VCaP (cell line): ENCODE results near the gene FLOT2.

Source experiments
- H3K27ac ChIP-seq: fragments of 450-650 bp; 2 replicates; pipeline ENCODE4 v1.5.1; 2017
- TF ChIP-seq, protein P1 (sequence below): fragments of 450-650 bp; conservative IDR thresholded peaks from 2 replicates; pipeline ENCODE4 v1.5.1; 2017; ENCODE audit warnings: mild to moderate bottlenecking, moderate library complexity

FLOT2 gene

DNA sequence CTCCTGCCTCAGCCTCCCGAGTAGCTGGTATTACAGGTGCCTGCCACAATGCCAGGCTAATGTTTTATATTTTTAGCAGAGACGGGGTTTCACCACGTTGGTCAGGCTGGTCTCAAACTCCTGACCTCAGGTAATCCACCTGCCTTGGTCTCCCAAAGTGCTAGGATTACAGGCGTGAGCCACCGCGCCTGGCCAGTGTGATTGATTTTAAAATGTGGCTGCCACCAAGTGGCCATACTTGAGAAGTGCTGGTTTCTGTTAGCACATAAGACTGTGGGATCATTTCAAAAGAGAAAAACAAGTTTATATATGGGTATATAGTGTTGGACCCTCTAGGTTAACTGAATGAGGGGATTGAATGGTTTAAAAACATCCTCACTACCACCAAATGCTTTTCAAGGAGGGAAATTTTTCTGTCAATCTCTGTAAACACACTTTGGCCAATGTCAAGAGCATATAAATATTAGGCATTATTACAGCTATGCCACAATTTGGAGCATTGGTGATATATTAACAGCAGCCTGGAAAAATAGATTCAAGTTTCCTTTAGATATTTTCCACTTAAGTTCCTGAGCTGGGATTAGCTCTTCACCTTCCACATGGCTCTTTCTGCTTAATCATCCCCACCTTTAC is 18.9 kb upstream of the FLOT2 start:
- peak overlapping the region; percentile 33; the same call in 1 of the 2 replicates for H3K27ac ChIP-seq
- TF ChIP-seq, protein P1, sequence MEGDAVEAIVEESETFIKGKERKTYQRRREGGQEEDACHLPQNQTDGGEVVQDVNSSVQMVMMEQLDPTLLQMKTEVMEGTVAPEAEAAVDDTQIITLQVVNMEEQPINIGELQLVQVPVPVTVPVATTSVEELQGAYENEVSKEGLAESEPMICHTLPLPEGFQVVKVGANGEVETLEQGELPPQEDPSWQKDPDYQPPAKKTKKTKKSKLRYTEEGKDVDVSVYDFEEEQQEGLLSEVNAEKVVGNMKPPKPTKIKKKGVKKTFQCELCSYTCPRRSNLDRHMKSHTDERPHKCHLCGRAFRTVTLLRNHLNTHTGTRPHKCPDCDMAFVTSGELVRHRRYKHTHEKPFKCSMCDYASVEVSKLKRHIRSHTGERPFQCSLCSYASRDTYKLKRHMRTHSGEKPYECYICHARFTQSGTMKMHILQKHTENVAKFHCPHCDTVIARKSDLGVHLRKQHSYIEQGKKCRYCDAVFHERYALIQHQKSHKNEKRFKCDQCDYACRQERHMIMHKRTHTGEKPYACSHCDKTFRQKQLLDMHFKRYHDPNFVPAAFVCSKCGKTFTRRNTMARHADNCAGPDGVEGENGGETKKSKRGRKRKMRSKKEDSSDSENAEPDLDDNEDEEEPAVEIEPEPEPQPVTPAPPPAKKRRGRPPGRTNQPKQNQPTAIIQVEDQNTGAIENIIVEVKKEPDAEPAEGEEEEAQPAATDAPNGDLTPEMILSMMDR: peak; percentile 95

GRCh38 chr17:28912938-28913333 is 15.4 kb upstream of the FLOT2 start:
- TF ChIP-seq, protein P1: no peak
- peak overlapping the region; percentile 2; the same call in 1 of the 2 replicates for H3K27ac ChIP-seq

DNA sequence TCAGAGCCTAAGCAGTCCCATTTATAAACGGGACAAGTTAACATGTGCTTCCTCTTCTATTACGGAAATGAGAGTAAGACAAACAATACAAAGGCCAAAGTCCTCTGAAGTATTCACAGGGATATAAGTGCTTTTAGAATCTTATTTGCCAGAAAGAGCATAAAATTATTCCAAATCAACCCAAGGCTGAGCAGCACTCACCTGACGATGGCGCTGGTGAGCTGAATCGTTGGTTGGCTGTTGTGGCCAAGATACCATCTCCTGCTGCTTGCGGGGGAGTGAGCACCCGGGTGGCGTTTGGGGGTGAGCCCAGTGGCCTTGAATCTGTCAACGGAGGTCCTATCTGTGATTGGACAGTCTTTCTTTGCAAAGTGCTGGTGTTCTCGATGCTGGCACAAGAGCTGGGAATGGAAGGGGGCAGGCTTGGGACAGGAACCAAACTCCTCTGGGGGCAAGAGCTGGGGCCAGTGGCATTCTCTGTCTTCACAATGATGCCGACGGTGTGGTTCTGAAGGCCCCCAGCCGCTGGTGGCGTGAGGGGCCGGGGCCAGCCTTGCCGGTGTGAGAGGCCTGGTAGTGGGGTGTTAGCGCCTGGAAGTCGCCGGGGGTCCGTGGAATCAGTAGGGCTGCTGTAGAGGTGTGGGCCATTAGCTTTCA is 14.9 kb upstream of the FLOT2 start:
- TF ChIP-seq, protein P1: peak; percentile 47
- H3K27ac ChIP-seq: peak overlapping the region; percentile 2; the same call in 1 of the 2 replicates

- H3K27ac ChIP-seq: no peak overlapping the region; the same call in 1 of the 2 replicates
- TF ChIP-seq, protein P1: no peak
These were observed 14.0 kb upstream of the FLOT2 start for GRCh38 chr17:28911411-28912045.

DNA sequence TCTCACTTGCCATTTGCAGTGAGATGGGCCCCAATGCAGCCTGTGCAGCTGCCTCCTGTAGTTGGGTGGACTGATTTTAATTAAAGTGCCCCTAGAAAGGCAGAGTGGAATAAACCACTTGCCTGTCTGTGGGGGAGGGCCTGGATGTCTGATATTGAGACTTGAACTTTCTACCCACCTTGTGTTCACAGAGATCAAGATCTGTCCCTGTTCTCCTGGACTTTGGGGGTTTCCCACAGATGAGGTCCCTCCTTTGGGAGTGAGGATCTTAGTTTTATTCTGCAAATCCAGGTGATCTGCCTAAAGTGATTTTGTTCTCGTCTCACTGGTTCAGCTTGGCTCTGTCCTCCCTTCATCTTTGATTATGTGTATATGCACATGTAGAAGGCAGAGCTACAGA is 13.0 kb upstream of the FLOT2 start:
- no peak overlapping the region for H3K27ac ChIP-seq
- TF ChIP-seq, protein P1: no peak

- peak overlapping the region; percentile 17 for H3K27ac ChIP-seq
These were observed 11.2 kb upstream of the FLOT2 start for GRCh38 chr17:28908640-28909167.

More at GRCh38 chr17:28908640-28909167, 11.2 kb upstream of the FLOT2 start:
- TF ChIP-seq, protein P1: no peak
